Keratinocyte (primary cell): Measurements from ENCODE around the gene CDYL. TPM values are rescaled to one million over a fixed set of nuclear protein-coding genes. Genes with fewer than 3 reads are reported as not detected.

Experiments
- DNase-seq: peaks from one replicate; pipeline ENCODE4 v3.0.0-alpha.2; 2011; ENCODE audit warnings: low read depth, missing footprints, low spot score
- FAIRE-seq: peaks from 2 replicates; lab custom pipeline; 2011; peaks lifted over from hg19 to GRCh38; lab: Jason Lieb, UNC
- H2AFZ ChIP-seq: 2 replicates; pipeline ENCODE4 v1.6.0; 2012; ENCODE audit warnings: low read length, control low read depth, inconsistent platforms; ENCODE audit not compliant: control insufficient read depth
- H3K27ac ChIP-seq: 2 replicates; pipeline ENCODE4 v1.5.1; 2011; ENCODE audit warnings: low read length; ENCODE audit not compliant: control insufficient read depth, insufficient read depth
- H3K27me3 ChIP-seq: 3 replicates; pipeline ENCODE4 v1.6.0; 2011; ENCODE audit warnings: low read length; ENCODE audit not compliant: control insufficient read depth, insufficient read depth; ENCODE audit errors: extremely low read depth
- H3K36me3 ChIP-seq, 2 experiments: 2 replicates in 1 of 2; 3 replicates in 1 of 2; pipeline ENCODE4 v1.5.1; 2011; ENCODE audit warnings: low read length in 2 of 2, mild to moderate bottlenecking in 1 of 2; ENCODE audit not compliant: control insufficient read depth in 2 of 2, insufficient read depth in 2 of 2; ENCODE audit errors: extremely low read depth in 1 of 2
- H3K4me1 ChIP-seq: 3 replicates; pipeline ENCODE4 v1.5.1; 2011; ENCODE audit warnings: low read length; ENCODE audit not compliant: control insufficient read depth, insufficient read depth; ENCODE audit errors: extremely low read depth
- H3K4me2 ChIP-seq: 3 replicates; pipeline ENCODE4 v1.6.0; 2011; ENCODE audit warnings: low read depth, low read length; ENCODE audit not compliant: control insufficient read depth, insufficient read depth; ENCODE audit errors: extremely low read depth
- H3K4me3 ChIP-seq, 3 experiments: fragments of 200-600 bp in 1 of 3; sonication (generic) in 1 of 3; 2 replicates in 2 of 3; 3 replicates in 1 of 3; pipeline ENCODE4 v1.5.1; 2011 to 2016; ENCODE audit warnings: low read length in 3 of 3, mild to moderate bottlenecking in 3 of 3, control low read depth in 2 of 3, inconsistent platforms in 1 of 3, low read depth in 1 of 3, mixed read lengths in 1 of 3, mixed run types in 1 of 3, moderate library complexity in 1 of 3; ENCODE audit not compliant: control insufficient read depth in 2 of 3, insufficient read depth in 2 of 3; ENCODE audit errors: extremely low read depth in 1 of 3
- H3K79me2 ChIP-seq: 2 replicates; pipeline ENCODE4 v1.6.0; 2012; ENCODE audit warnings: low read length; ENCODE audit not compliant: control insufficient read depth, insufficient read depth
- H3K9ac ChIP-seq: 3 replicates; pipeline ENCODE4 v1.6.0; 2011; ENCODE audit warnings: low read length; ENCODE audit not compliant: control insufficient read depth, insufficient read depth; ENCODE audit errors: extremely low read depth
- H3K9me1 ChIP-seq: 3 replicates; pipeline ENCODE4 v1.6.0; 2011; ENCODE audit warnings: low read length; ENCODE audit not compliant: control insufficient read depth, insufficient read depth; ENCODE audit errors: extremely low read depth
- H3K9me3 ChIP-seq: 2 replicates; pipeline ENCODE4 v1.5.1; 2012; ENCODE audit warnings: low read depth, low read length; ENCODE audit not compliant: control insufficient read depth
- H4K20me1 ChIP-seq: 3 replicates; pipeline ENCODE4 v1.6.0; 2011; ENCODE audit warnings: low read length; ENCODE audit not compliant: control insufficient read depth, insufficient read depth; ENCODE audit errors: extremely low read depth
- EZH2 ChIP-seq: IDR thresholded peaks from one replicate; pipeline ENCODE4 v1.6.1; 2012; ENCODE audit warnings: inconsistent platforms, mild to moderate bottlenecking, low read length, moderate library complexity
- dilution Hi-C: fragments of 300-500 bp; cut with MboI; formaldehyde crosslinking; loops from one replicate; pipeline ENCODE4 v1.7.0; 2020; ENCODE audit warnings: low sequenced_read_pairs; ENCODE audit not compliant: extremely low pct_ligation_motif_present
- polyA plus RNA-seq, 5 experiments: library from polyadenylated mRNA; depleted of rRNA in 3 of 5; stranded (reverse) in 3 of 5; stranded (forward) in 1 of 5; unstranded in 1 of 5; fragments of >200 nt; gene quantifications; 1 replicate in 1 of 5; 2 replicates in 3 of 5; 3 replicates in 1 of 5; pipeline versions ENCODE4 v1.2.1 to v1.2.3, GENCODE V29; 2011 to 2012; ENCODE audit warnings: missing spikeins in 2 of 5, low read depth in 1 of 5, low replicate concordance in 1 of 5
- TF ChIP-seq, protein P1 (sequence below), 3 experiments: IDR thresholded peaks in 1 of 3; conservative IDR thresholded peaks in 1 of 3; optimal IDR thresholded peaks in 1 of 3; 2 replicates in 2 of 3; 3 replicates in 1 of 3; pipeline versions ENCODE3 to v1.5.1; 2011; ENCODE audit warnings: low read length in 3 of 3, mild to moderate bottlenecking in 3 of 3, moderate library complexity in 2 of 3, control low read depth in 1 of 3, inconsistent platforms in 1 of 3; ENCODE audit not compliant: insufficient read depth in 2 of 3; ENCODE audit errors: extremely low read depth in 1 of 3

Gene CDYL
- polyA plus RNA-seq, 1 donor (not counting 4 experiments of a cell fraction or from before 2014, with no cell fraction given) = 48.0 TPM

DNA sequence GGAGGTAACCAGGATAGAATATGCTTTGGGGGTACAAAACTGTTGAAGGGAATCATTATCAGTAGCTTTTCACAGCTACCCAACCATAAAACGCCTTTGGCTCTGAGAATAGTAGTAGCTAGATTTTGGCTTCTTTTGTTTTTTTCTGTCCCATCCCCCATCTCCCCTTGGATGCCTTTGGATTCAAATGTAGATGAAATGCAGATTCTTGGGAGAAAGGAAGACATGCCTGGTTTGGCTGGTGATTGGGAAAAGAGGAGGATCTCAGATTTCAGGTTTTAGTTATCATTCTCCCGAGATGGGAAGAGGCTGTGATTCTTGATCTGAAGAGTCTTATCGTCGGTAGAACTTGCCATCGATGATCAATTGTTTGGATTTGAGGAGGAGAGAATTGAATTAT is 3.5 kb upstream of the CDYL start:
- H3K4me1 ChIP-seq = no peaks in the 10 kb centered on the region
- peaks cover 1% of the 10 kb centered on the region for H4K20me1 ChIP-seq
- TF ChIP-seq, protein P1, sequence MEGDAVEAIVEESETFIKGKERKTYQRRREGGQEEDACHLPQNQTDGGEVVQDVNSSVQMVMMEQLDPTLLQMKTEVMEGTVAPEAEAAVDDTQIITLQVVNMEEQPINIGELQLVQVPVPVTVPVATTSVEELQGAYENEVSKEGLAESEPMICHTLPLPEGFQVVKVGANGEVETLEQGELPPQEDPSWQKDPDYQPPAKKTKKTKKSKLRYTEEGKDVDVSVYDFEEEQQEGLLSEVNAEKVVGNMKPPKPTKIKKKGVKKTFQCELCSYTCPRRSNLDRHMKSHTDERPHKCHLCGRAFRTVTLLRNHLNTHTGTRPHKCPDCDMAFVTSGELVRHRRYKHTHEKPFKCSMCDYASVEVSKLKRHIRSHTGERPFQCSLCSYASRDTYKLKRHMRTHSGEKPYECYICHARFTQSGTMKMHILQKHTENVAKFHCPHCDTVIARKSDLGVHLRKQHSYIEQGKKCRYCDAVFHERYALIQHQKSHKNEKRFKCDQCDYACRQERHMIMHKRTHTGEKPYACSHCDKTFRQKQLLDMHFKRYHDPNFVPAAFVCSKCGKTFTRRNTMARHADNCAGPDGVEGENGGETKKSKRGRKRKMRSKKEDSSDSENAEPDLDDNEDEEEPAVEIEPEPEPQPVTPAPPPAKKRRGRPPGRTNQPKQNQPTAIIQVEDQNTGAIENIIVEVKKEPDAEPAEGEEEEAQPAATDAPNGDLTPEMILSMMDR (optimal IDR thresholded peaks at IDR 0.05 in 1 of 3, IDR thresholded peaks at IDR 0.05 in 1 of 3, conservative IDR thresholded peaks at IDR 0.05 in 1 of 3; ENCODE audit: extremely low read depth in 1 of 3, insufficient read depth in 2 of 3, low read length in 3 of 3) = no peak
- no peak for TF ChIP-seq EZH2
- H3K4me2 ChIP-seq = no peak overlapping the region
- dilution Hi-C loops = no loop called here
- H3K4me3 ChIP-seq = no peak overlapping the region
- no peak overlapping the region for H2AFZ ChIP-seq
- H3K27ac ChIP-seq = no peak overlapping the region
- peaks cover 7% of the 10 kb centered on the region for H3K79me2 ChIP-seq
- H3K9ac ChIP-seq = no peak overlapping the region
- H3K9me3 ChIP-seq = no peaks in the 10 kb centered on the region
- no peaks in the 10 kb centered on the region for H3K36me3 ChIP-seq
- no peaks in the 10 kb centered on the region for H3K27me3 ChIP-seq
- DNase-seq = no peak
- H3K9me1 ChIP-seq = no peaks in the 10 kb centered on the region
- no peak for FAIRE-seq

DNA sequence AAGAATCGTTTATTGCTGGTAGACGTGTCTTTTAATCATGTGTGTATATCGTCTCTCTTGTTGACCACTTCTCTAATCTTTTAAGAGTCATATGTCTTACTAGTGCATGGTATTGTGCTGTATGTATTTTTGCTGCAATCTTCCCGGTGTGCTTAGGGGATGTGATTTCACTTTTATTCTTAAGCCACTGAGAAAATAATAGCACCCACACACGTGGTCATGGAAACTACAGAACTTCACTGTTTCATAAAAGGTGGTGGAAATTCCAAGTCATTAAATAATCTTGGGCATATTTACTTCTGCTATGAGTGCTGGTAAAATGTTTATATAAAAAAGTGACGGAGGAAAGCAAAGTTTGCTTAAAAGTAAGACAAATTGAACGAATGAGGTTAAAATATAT is 3.0 kb upstream of the CDYL start:
- Histone ChIP-seq H3K4me2 (no peak overlapping the region), H3K36me3 (no peaks in the 10 kb centered on the region), H3K4me3 (no peak overlapping the region), H3K4me1 (no peaks in the 10 kb centered on the region), H3K9me1 (no peaks in the 10 kb centered on the region), H3K9me3 (no peaks in the 10 kb centered on the region), H4K20me1 (peaks cover 4% of the 10 kb centered on the region), H3K27me3 (no peaks in the 10 kb centered on the region), H3K79me2 (peaks cover 12% of the 10 kb centered on the region), H3K27ac (no peak overlapping the region), H3K9ac (no peak overlapping the region), H2AFZ (no peak overlapping the region)
- DNase-seq = no peak
- dilution Hi-C loops = no loop called here
- no peak for FAIRE-seq
- no peak for TF ChIP-seq EZH2
- TF ChIP-seq, protein P1 (optimal IDR thresholded peaks at IDR 0.05 in 1 of 3, IDR thresholded peaks at IDR 0.05 in 1 of 3, conservative IDR thresholded peaks at IDR 0.05 in 1 of 3; ENCODE audit: extremely low read depth in 1 of 3, insufficient read depth in 2 of 3, low read length in 3 of 3) = no peak
